Left ventricle myocardium inferior (tissue), 1 donor: ENCODE results near the gene GJB1. TPM values are rescaled to one million over a fixed set of nuclear protein-coding genes. Genes with fewer than 3 reads are reported as not detected.

Source experiments
- DNase-seq: peaks from one replicate; pipeline ENCODE4 v3.0.0-alpha.2; 2020
- H3K27ac ChIP-seq: fragments of 200-600 bp; replicated peaks from 2 replicates; pipeline ENCODE4 v1.8.0; 2021
- H3K27me3 ChIP-seq: fragments of 200-600 bp; 2 replicates; pipeline ENCODE4 v1.8.0; 2021; ENCODE audit warnings: low read depth
- H3K36me3 ChIP-seq: fragments of 200-600 bp; 2 replicates; pipeline ENCODE4 v1.8.0; 2021
- H3K4me1 ChIP-seq: fragments of 200-600 bp; 2 replicates; pipeline ENCODE4 v1.8.0; 2021
- H3K4me3 ChIP-seq: fragments of 200-600 bp; 2 replicates; pipeline ENCODE4 v1.8.0; 2021; ENCODE audit warnings: mild to moderate bottlenecking, moderate library complexity
- H3K9me3 ChIP-seq: fragments of 200-600 bp; replicated peaks from 2 replicates; pipeline ENCODE4 v1.8.0; 2021
- intact Hi-C: fragments of 100-400 bp; cut with micrococcal nuclease; formaldehyde crosslinking; loops from one replicate; pipeline ENCODE4 v1.11.0; 2022
- long read RNA-seq: library from polyadenylated mRNA; unstranded; transcript quantifications from one replicate; pipeline ENCODE4 v2.0.0, GENCODE V29; 2021
- total RNA-seq: library from RNA; stranded (reverse); fragmentation: NEBNext Ultra II Directional; extraction: Animal tissue kit (Norgen Biotek cat#: 25700); gene quantifications from one replicate; pipeline ENCODE4 v1.2.1, GENCODE V29; 2021
- TF ChIP-seq, protein P1 (sequence below): fragments of 200-600 bp; IDR thresholded peaks from 2 replicates; pipeline ENCODE4 v1.8.0; 2021; ENCODE audit warnings: antibody characterized with exemption, mild to moderate bottlenecking, borderline replicate concordance
- donor health status: DM: no; HTN: yes; CAD: no; lungs with severe emphysema.

GJB1 gene
- total RNA-seq: not detected
- long read RNA-seq: 0 reads

GRCh38 chrX:71222929-71223328 lies at the start of gene GJB1:
Gene GJB1, plus strand, starts transcription at chrX:71223224. Its CDS starts 484 bp downstream, at chrX:71223708.
- H3K4me1 ChIP-seq: no peaks in the 10 kb centered on the region
- H3K9me3 ChIP-seq: no peaks in the 10 kb centered on the region

DNA sequence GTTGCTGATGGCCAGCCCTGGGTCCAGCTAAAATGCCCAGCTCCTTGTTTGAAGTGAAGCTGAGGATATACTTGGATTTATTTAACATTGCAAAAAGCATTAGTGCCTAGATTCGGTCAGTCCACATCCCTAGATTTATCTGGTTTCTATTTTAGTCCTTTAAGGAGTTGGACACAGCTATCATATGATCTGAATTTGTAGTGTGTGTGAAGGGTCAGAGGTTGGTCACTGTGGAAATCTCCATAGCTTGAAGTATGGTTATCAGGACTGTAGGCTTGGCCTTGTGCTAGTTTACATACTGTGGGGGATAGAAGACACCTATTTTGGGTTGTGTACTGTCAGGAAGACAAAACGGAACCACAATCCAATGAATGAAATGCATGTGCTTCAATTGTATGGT lies 49.6 kb upstream of the GJB1 start:
- TF ChIP-seq, protein P1, sequence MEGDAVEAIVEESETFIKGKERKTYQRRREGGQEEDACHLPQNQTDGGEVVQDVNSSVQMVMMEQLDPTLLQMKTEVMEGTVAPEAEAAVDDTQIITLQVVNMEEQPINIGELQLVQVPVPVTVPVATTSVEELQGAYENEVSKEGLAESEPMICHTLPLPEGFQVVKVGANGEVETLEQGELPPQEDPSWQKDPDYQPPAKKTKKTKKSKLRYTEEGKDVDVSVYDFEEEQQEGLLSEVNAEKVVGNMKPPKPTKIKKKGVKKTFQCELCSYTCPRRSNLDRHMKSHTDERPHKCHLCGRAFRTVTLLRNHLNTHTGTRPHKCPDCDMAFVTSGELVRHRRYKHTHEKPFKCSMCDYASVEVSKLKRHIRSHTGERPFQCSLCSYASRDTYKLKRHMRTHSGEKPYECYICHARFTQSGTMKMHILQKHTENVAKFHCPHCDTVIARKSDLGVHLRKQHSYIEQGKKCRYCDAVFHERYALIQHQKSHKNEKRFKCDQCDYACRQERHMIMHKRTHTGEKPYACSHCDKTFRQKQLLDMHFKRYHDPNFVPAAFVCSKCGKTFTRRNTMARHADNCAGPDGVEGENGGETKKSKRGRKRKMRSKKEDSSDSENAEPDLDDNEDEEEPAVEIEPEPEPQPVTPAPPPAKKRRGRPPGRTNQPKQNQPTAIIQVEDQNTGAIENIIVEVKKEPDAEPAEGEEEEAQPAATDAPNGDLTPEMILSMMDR: no peak
- intact Hi-C loops: no loop called here

More at GRCh38 chrX:71222929-71223328, at the start of gene GJB1:
- no peaks in the 10 kb centered on the region for H3K27me3 ChIP-seq
- TF ChIP-seq, protein P1: no peak
- H3K4me3 ChIP-seq: no peak within 1 kb of the TSS
- no peak within 1 kb of the TSS for H3K27ac ChIP-seq
- intact Hi-C loops: no loop called here
- no peaks in the 10 kb centered on the region for H3K36me3 ChIP-seq
- no peak for DNase-seq

DNA sequence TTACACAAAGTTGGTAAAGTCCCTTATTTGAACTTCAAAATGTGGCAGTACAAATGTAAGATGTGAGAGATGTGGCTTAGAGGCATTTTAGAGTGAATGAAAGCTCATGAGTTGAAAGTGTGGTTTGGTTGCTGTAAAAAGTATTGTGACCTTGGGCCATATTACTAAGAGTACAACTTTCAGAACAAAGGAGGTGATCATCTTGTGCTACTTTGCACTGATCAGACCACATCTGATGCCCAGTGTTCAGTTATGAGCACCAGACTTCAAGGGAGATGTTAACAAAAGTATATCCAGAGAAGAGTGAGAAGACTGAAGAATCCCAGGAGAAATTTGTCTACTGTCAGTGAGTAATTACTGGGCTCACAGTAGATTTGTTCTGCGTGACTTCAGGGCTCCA lies 48.2 kb upstream of the GJB1 start:
- DNase-seq: no peak
- no peaks in the 10 kb centered on the region for H3K36me3 ChIP-seq
- H3K27me3 ChIP-seq: no peaks in the 10 kb centered on the region
- no peak overlapping the region for H3K27ac ChIP-seq
- H3K4me3 ChIP-seq: no peak overlapping the region
- TF ChIP-seq, protein P1: no peak
- intact Hi-C loops: no loop called here
- H3K4me1 ChIP-seq: no peaks in the 10 kb centered on the region
- no peaks in the 10 kb centered on the region for H3K9me3 ChIP-seq

More for the DNA sequence above, 49.6 kb upstream of the GJB1 start:
- Histone ChIP-seq H3K4me1 (no peaks in the 10 kb centered on the region), H3K27ac (no peak overlapping the region), H3K36me3 (no peaks in the 10 kb centered on the region), H3K9me3 (no peaks in the 10 kb centered on the region), H3K4me3 (no peak overlapping the region), H3K27me3 (no peaks in the 10 kb centered on the region)
- no peak for DNase-seq

DNA sequence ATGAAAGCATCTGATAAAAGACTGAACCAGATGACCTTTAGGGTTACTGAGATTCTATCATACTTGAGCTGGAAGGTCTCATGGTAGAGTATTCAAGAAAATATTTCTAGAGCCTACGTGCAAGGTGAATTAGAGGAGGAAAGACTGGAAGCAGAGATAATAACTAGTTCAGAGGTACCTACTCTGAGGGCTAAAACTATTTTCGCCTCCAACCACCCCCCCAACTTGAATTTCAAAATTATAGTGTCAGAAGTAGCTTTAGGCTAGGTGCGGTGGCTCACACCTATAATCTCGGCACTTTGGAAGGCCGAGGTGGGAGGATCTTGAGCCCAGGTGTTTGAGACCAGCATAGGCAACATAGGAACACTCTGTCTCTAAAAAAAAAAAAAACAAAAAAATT lies 47.5 kb upstream of the GJB1 start:
- no peaks in the 10 kb centered on the region for H3K4me1 ChIP-seq
- intact Hi-C loops: no loop called here
- no peak overlapping the region for H3K27ac ChIP-seq
- H3K9me3 ChIP-seq: no peaks in the 10 kb centered on the region
- H3K36me3 ChIP-seq: no peaks in the 10 kb centered on the region
- no peaks in the 10 kb centered on the region for H3K27me3 ChIP-seq
- no peak for DNase-seq
- H3K4me3 ChIP-seq: no peak overlapping the region
- TF ChIP-seq, protein P1: no peak

GRCh38 chrX:71177327-71177726 lies 45.7 kb upstream of the GJB1 start:
- TF ChIP-seq, protein P1: no peak
- H3K36me3 ChIP-seq: no peaks in the 10 kb centered on the region
- H3K4me1 ChIP-seq: peaks cover under 1% of the 10 kb centered on the region
- H3K9me3 ChIP-seq: no peaks in the 10 kb centered on the region
- DNase-seq: no peak
- no peak overlapping the region for H3K4me3 ChIP-seq
- H3K27ac ChIP-seq: no peak overlapping the region
- intact Hi-C loops: no loop called here
- no peaks in the 10 kb centered on the region for H3K27me3 ChIP-seq
